Spleen (tissue), 7 donors: Measurements from ENCODE around the gene NUMA1.

ENCODE experiments used
- POLR2AphosphoS5 ChIP-seq, 3 donors: sonication (generic); formaldehyde crosslinking; IDR thresholded peaks; one replicate each; pipeline ENCODE4 v1.5.1; 2017; ENCODE audit warnings: antibody characterized with exemption in 3 of 3
- TF ChIP-seq, protein P1 (sequence below), 11 experiments: fragments of 200-600 bp in 7 of 11; fragments of 450-650 bp in 4 of 11; sonication (generic) in 4 of 11; IDR thresholded peaks in 8 of 11; conservative IDR thresholded peaks in 3 of 11; 1 replicate in 7 of 11; 2 replicates in 4 of 11; pipeline versions ENCODE4 v1.4.0 to v1.8.0; 2016 to 2021; ENCODE audit warnings: antibody characterized with exemption in 11 of 11, inconsistent platforms in 4 of 11, mild to moderate bottlenecking in 1 of 11
- donor health status: DM: no; HTN: no; CAD: no; lungs with moderate emphysema.
- donor health status: DM: no; HTN: no; CAD: no.
- donor health status: DM: no; HTN: no; CAD: no.

DNA sequence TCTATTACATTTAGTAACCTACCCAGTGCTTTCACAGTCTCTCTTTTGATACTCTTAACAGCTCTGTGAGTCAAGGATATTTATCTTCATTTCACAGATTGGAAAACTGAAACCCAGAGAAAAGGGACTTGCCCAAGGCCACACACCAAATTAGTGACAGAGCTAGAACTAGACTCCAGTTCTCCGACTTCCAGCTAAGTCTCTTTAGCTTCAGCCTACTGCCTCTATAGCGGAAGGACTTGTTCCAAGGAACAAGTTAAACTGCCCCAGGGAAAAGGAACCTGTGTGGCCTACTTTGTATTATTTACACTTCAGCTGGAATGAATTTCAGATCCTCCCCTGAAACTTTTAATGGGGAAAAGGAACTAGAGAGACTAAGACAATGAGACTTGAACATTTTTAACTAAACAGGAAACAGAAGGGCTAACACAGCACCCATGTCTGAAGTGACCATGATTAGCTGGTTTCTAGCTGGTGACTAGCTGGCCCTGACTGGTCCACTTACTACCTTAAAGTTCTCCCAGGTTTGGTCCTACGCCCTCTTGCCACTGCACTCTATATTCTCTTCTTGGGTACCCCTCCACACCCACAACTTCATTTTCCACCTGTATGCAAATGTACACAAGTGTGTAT is 1.6 kb upstream of the NUMA1 start:
- TF ChIP-seq, protein P1, sequence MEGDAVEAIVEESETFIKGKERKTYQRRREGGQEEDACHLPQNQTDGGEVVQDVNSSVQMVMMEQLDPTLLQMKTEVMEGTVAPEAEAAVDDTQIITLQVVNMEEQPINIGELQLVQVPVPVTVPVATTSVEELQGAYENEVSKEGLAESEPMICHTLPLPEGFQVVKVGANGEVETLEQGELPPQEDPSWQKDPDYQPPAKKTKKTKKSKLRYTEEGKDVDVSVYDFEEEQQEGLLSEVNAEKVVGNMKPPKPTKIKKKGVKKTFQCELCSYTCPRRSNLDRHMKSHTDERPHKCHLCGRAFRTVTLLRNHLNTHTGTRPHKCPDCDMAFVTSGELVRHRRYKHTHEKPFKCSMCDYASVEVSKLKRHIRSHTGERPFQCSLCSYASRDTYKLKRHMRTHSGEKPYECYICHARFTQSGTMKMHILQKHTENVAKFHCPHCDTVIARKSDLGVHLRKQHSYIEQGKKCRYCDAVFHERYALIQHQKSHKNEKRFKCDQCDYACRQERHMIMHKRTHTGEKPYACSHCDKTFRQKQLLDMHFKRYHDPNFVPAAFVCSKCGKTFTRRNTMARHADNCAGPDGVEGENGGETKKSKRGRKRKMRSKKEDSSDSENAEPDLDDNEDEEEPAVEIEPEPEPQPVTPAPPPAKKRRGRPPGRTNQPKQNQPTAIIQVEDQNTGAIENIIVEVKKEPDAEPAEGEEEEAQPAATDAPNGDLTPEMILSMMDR (IDR thresholded peaks at IDR 0.05 in 8 of 11, conservative IDR thresholded peaks at IDR 0.05 in 3 of 11) = no peak
- TF ChIP-seq POLR2AphosphoS5 (IDR thresholded peaks at IDR 0.05) = no peak
